Stimulated activated CD8-positive, alpha-beta memory T cell treated with anti-CD3 and anti-CD28 coated beads, Interleukin-2, amount 100 ng/mL, for 1 hour (primary cell): ENCODE data around the gene GALNT13.

Experiments
- DNase-seq, 2 donors: peaks; one replicate each; pipeline ENCODE4 v3.0.0-alpha.2; 2020; ENCODE audit warnings: low read depth in 2 of 2

GALNT13 gene

DNA sequence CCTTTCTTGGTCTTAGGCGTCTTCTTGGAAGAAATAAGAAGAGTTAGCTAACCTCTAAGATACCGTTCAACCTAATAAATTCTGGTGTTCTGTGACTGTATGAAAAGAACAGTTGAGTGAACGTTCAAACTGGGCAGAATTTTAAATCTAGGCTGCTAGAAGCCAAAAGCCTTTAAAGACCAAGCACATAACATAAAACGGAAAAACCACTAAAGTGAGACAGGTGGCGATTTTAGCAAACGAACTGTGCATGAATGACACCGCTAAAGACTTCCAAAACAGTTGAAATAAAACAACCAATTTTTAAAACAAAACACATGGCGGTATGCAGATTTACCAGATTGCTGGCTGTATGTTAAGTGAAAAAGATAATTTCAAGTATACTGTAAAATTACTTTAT is 73.1 kb downstream of the GALNT13 start:
- DNase-seq: no peak

DNA sequence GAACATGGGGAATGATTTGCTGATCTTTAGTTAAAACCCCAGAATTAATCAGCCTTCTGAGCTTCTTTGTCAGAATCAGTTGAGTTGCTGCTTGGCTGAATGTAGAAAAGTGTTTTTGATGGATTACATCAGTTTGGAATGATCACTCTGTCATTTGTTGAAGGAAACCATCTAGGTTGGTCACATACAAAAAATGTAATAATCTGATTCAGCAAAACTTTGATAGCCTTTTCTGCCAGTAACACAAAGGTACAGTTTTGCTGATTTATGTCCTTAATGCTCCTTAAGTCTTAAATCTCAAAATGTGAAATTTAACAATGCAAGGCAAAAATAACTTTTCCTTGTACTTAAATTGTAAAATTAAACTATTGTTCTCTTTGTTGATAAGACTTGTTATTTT is 74.3 kb downstream of the GALNT13 start:
- DNase-seq: no peak

DNA sequence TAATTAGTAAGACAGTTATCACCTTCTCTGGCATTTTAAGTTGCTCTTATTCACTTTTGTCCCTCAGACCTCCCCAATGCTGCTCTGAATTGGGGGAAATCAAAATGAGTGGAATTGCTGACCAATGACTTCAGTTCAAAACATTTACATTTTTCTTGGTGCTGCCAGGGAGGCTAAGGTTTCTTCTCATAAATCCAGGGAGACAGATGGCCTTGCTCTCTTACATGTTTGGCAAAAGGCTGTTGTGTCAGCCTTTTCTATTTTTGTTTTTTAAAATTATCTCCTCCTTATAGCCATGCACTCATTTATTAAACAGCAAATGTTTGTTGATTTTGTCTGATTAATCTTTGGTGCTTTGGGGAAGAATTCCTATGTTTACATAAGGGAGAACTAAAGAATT is 82.0 kb downstream of the GALNT13 start:
- DNase-seq: no peak

DNA sequence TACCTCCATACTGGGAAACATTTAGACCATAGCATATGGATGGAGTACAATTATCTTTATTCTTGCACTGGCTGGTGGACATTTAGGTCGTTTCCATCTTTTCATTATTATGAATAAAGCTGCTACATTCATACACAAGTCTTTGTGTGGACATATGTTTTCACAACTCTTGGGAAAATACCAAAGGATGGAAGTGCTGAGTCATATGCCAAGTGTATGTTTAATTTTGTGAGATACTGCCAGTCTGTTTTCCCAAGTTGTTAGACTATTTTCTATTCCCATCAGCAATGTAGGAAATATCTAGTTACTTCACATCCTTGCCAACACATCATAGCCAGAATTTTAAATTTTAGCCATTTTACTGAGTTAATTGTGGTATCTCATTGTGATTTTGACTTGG is 91.5 kb downstream of the GALNT13 start:
- DNase-seq: no peak

DNA sequence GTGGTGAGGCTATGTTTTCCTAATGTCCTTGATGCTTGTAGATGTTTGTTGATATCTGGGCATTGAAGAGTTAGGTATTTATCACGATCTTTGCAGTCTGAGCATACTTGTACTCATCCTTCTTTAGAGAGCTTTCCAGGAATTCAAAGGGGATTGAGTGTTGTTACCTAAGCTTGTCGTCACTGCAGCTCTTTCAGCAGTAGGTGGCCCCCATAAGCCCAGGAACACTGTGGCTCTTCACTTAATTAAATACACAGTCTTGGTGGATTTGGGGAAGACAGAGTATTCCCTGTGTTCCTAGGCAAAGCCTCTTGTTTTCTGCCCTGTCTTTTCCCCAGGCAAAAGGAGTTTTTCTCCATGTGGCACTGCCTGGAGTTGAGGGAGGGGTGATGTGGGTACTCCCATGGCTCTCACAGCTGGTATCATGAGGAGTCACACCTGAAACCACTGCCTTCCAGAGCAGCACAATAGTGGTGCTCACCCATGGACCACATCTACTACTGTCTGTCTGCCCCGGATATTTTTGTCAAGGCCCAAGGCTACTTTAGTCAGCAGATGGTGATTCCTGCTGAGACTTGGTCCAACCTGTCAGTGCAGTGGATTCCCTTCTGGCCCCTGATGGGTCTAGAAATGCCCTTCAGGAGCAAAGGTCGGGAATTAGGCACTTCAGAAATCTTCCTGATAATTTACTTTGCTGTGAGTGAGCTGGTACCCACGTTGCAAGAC is 95.7 kb downstream of the GALNT13 start:
- no peak for DNase-seq

DNA sequence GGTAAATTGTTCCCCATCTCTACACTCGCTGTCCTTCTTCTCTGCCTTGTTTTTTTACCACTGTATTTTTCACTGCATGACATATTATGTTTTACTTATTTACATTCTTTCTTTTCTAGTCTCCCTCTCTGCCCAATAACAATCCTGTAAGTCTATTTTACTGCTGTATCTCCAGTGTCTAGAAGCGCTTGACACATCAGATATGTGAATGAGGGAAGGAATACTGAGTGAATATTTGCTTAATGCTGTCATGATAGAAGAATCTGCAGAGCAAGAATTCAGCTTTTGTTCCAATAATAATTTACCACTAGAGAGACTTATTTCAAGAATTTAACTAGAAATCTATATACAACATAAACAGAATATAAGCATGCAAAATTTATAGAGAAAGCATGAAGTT is 99.5 kb downstream of the GALNT13 start:
- no peak for DNase-seq

DNA sequence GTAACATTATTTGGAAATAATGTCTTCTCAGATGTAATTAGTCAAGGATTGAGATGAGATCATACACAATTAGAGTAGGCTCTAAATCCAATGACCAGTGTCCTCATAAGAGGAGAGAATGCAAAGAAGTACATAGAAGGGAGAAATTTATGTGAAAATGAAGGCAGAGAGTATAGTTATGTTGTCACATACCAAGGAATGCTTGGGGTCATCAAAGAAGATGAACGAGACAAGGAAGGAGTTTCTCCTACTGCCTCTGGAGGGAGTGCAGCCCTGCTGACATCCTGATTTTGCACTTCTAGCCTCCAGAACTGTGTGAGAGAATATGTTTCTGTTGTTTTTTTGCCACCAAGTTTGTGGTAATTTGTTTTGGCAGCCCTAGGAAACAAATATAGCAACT is 100.1 kb downstream of the GALNT13 start:
- no peak for DNase-seq

DNA sequence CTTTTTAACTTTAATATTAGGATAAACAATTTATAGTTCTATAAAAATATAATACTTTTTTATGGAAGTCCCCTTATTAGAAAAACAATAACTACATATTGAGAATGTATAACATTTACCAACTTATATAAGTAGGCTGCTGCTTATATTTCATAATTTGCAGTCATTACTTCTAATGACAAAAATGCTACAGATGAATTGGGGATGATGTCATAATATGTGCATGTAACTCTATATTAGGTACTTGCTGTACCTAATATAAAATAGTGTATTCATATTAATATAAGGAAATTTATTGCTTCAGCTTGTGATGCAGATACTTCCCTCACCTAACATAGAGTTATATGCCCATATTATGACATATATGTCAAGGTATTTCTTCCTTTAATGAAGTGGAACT is 100.7 kb downstream of the GALNT13 start:
- DNase-seq: no peak

DNA sequence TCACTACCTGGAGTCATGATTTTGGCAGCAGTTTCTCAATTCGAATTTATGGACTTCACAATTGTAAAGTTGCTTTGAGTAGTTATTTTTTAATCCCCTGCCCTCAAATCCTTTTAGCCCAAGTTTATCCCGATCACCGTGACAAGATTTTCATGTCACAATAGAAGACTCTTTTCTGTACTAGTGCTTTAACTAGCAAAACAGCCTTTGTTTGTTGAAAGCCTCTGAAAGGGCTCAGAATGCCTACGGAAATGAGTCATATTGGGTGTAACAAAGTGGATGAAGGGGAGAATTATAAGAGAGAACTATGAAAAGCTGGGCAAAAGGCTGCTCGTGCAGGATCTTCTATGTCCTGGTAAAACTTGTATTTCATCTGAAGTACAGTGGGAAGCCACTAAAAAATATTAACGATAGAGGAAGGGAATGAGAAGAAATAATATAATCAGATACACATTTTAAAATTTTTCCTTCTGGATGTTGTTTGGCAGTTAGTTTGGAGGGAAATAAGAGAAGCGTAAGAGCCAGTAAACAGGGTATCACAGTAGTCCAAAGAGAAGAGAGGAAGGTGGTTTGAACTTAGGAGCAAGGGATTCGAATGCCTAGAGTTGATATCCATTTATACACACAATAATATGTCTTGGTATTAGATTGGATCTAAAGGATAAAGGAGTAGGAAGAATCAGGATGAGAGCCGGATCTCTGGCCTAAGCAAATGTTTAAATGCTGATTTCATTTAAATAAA is 114.9 kb downstream of the GALNT13 start:
- DNase-seq: no peak

DNA sequence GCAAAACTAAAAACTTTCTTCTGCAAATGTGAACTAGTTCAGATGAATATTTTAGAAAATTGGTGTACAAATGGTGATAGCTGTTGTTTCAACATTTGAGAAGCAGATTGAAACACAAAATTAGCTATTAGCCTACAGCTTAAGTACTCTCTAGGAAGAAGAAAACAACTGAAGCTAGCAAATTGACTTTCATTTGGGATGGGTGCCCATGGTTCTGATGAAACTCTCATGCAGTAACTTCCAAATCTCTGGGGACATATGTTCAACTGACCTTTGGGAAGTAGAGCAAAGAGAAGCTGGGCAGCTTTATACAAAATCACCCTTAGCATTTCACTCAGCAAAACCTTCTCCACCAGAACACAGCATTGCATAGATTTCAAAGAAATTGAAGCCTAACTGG is 119.0 kb downstream of the GALNT13 start:
- DNase-seq: no peak

DNA sequence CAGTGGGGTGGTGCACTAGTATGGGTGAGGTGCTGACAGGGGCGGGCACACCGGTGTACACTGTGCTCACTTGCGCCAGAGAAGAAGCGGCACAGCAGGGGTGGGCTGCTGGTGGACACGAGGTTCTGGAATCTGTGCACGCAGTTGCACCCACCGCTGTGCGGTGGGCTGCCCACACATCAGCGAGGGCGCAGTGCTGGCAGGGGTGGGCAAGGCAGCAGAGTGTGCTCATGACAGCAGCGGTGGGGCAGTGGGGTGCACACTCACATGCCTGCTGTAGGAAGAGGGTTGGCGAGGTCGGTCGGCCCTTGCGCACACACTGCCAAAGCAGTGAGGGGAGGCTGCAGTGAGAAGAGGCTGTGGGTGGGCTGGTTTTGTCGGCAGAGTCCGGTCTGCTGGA is 141.8 kb downstream of the GALNT13 start:
- no peak for DNase-seq

DNA sequence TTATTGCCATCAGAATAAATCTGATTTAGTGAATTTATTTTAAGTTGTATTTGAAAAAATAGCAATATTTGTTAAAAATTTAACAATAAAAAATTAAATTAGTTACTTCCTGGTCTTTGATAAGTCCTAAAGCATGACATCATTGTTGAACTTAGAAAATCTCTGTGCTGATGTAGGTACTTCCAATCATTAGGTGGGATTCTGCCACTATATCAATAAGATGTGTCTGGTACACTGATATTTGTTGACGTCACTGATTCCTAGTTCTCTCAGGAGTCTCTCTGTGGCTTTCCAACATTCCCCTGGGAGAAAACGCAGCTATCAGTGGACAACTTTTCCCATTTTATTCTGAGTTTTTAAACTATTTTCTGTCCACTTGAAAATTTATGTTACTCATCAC is 143.5 kb downstream of the GALNT13 start:
- DNase-seq: no peak

DNA sequence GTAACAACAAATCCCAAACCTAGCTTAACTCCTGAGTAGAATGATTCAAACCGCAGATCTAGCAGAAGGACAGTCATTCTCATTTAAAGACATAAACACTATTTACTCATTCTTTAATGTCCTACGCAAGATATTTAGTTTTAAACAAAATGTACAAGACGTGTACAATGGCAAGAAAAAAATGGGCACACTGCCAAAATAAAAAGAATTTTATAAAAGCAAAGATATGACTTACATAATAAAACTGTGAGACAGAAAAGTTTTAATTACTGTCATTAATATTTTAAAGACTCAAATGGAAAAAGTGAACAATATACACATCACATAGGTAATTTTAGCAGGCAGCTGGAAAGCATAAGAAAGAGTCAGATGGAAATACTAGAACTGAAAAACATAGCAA is 157.8 kb downstream of the GALNT13 start:
- no peak for DNase-seq

DNA sequence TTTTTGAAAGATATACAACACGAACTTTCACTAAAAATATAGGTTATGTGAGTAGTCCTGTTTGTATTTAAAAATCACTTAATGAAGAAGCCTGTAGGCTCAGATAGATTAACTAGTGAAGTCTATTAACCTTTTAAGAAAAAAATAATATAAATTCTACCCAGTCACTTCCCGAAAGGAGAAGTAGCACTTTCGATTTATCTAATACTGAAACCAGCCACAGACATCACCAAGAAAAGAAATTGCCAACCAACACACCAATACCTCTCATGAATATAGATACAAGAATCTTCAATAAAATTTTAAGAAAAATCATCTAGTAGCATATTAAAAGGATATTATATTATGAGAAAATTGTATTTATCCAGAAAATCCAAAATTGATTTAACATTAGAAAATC is 160.5 kb downstream of the GALNT13 start:
- no peak for DNase-seq

DNA sequence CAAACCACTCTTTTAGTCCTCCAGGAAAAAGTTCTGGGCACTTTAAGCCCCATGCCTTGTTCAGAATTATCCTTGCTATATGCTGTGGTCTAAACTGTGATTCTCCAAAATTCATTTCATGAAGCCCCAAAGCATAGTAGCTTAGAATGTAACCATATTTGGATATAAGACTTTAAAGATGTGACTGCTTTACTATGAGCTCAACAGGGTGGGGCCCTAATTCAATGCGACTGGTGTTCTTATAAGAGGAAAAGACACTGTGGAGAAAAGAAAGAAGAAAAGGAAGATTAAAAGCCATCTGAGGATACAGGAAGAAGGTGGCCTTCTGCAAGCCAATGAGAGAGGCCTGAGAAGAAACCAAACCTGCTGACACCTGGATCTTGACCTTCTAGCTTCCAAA is 174.8 kb downstream of the GALNT13 start:
- DNase-seq: no peak

DNA sequence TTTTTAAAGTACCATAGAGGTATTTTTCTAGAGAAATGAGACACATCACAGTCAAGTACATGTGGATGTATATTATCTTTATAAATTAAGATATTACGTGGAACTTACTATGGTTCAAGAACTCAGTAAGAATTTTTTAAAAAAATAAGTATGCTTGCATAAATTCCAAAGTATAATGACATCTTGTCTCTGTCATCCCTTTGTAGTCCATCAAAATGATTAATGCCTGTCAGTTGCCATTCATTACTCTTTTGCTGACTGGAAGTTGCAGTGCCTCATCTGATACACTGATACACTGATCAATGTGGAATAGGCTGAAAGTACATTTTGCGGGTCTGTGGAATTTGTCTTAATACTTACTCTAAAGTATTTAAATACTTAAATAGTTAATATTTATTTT is 177.2 kb downstream of the GALNT13 start:
- no peak for DNase-seq

DNA sequence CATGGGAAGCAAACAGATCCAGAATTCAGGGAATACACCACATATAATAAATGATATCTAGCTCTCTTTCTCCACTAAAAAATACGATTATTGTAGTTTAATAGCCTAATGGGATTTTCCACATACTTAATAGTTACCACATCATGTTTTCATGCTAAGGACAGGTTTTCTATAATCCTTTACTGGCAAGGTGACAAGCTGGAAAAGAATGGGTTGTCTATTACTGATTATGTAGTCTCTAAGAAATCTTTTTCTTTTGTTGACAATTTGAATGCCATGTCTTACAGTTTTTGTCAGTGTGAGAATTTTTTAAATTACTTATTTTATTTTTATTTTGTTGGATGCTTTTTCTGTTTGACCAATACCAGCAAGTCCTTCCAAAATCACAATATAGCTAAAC is 177.8 kb downstream of the GALNT13 start:
- DNase-seq: no peak

DNA sequence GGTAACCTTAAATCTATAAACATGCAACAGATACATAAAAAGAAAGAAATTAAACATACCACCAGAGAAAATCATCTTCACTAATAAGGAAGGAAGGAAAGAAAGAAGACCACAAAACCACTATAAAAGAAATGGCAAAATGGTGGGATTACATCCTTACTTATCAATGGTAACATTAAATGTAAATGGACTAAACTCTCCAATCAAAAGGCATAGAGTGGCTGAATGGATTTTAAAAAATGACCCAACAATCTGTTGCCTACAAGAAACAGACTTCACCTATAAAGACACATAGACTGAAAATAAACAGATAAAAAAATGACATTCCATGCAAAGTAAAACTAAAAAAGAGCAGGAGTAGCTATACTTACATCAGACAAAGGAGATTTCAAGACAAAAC is 195.4 kb downstream of the GALNT13 start:
- no peak for DNase-seq

DNA sequence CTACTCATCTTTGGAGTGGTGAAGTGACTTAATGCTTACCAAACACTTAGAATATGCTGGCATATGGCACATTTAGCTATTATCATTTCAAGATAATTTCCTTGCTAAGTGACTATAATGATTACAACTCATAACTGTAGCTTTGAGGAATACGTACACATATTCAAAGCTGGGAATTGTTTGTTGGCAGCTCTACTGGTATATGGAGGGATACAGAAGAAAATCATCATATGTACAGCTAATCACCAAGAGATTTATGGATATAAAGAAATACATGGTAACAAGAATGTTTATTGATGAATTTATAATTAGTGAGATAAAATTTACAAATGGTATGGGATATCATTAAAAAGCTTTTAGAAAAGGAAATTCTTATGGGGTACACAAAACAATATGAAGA is 207.2 kb downstream of the GALNT13 start:
- no peak for DNase-seq

DNA sequence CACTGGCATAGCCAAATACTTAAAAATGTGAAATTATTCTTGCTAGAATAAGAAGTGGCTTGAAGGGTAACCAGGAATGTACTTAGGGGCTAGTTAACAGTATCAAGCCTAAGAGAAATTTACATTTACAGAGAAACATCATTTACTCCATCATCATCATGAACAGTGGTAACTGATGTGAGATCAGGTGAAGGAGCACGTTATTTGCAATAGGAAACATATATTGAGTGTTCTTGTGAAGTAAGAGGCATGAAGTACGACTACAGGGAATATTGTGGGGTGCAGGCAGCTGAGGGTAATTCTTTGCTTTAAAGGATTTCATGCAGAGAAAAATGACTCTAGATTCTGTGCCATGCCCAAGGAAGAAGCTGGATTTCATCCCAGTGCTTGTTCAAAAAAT is 220.8 kb downstream of the GALNT13 start:
- DNase-seq: no peak

DNA sequence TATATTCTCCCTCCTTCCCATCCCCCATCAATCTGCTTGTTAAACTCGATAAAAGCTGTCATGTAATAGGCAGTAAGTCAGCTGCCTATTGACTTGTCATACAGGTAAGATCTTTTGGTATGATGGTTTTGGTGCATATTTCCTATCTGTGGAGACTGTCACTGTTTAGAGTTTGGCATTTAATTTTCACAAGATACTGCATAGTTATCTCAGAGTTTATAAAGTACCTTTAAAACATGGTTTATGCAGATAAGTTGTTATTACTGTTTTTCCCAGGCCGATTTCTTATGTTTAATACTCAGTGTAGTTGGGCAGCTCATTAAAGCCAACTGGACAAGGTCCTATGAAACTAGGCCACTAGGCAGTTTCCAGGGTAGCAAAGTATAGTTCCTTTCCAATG is 222.1 kb downstream of the GALNT13 start:
- no peak for DNase-seq

DNA sequence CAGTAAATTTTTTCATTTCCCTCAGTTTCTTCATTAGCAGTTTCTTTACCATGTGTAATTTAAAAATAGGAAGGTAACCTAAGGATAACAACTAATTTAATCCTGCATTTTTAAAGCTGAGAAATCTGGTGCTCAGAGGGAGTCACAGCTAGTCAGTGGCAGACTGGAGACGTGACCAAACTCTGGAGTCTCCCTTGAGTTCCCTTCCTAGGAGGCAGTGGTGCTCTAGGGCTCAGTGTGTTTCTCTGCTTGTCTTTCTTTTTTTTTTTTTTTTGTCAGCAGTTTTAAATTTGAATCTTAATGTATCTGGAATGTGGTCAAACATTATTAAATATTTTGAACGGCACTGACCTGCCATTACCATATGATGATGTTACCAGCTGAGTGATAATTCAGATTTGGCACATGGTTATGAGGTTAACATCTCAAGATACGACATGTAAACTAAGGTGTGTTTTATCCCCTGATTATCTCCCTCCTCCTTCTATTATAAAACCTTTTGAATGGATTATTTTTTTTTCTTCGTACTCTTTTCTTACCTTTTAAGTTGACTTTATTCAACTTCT is 226.2 kb downstream of the GALNT13 start:
- no peak for DNase-seq

DNA sequence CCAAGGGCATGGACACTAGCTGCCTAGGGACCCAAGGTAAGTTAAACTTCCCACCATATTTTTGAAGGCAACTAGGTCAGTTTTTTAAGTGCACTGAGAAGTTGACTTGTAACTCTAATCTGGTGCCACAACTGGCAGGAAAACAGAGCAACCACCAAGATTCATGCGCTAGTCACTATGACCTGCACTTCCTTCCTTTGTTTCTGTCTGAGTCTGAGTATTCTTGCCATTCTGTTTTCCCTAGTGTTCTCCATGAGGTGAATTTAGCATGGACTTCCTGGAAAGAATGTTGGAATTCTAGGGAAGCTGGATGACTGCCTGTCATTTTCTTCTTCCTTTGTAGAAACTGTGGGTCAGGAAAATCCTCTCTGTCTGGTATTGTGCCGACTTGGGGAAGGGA is 249.0 kb downstream of the GALNT13 start:
- DNase-seq: no peak
